H1 (cell line): Measurements from ENCODE around the gene ARHGDIB. TPM values are rescaled to one million over a fixed set of nuclear protein-coding genes. Genes with fewer than 3 reads are reported as not detected.

Experiments used
- CTCF ChIA-PET: fragments of 300-600 bp; sonication (Branson Sonifier 250); formaldehyde crosslinking; loops from one replicate; lab custom pipeline; 2021; ENCODE audit not compliant: partially characterized antibody; lab: Charles Lee
- POLR2A ChIA-PET: fragments of 300-600 bp; sonication (Branson Sonifier 250); formaldehyde crosslinking; loops from one replicate; lab custom pipeline; 2021; ENCODE audit warnings: inconsistent platforms; ENCODE audit not compliant: partially characterized antibody; lab: Charles Lee
- DNase-seq, 2 experiments: peaks; one replicate each; pipeline versions ENCODE4 v3.0.0 to v3.0.0-alpha.2; 2010 to 2022; ENCODE audit warnings: low spot score in 2 of 2, low read depth in 1 of 2, mixed read lengths in 1 of 2
- FAIRE-seq: peaks from 2 replicates; lab custom pipeline; 2011; peaks lifted over from hg19 to GRCh38; lab: Jason Lieb, UNC
- H2AFZ ChIP-seq: 2 replicates; pipeline ENCODE4 v1.8.1; 2012; ENCODE audit warnings: low read length, inconsistent platforms
- H2AK5ac ChIP-seq: 2 replicates; pipeline ENCODE4 v1.6.1; 2013; ENCODE audit warnings: low read depth, low read length
- H2BK120ac ChIP-seq: replicated peaks from 2 replicates; pipeline ENCODE3; 2013; ENCODE audit warnings: low read depth, low read length, inconsistent platforms
- H2BK12ac ChIP-seq: 2 replicates; pipeline ENCODE4 v1.6.1; 2013; ENCODE audit warnings: low read depth, low read length
- H2BK15ac ChIP-seq: 2 replicates; pipeline ENCODE4 v1.6.1; 2013; ENCODE audit warnings: low read length
- H2BK20ac ChIP-seq: 2 replicates; pipeline ENCODE4 v1.6.1; 2013; ENCODE audit warnings: low read length
- H2BK5ac ChIP-seq: 2 replicates; pipeline ENCODE4 v1.6.1; 2013; ENCODE audit warnings: low read depth, low read length
- H3K14ac ChIP-seq: 2 replicates; pipeline ENCODE4 v1.6.1; 2013; ENCODE audit warnings: inconsistent platforms; ENCODE audit not compliant: insufficient read length
- H3K18ac ChIP-seq: 2 replicates; pipeline ENCODE4 v1.6.1; 2013; ENCODE audit warnings: low read length; ENCODE audit errors: extremely low read depth
- H3K23ac ChIP-seq: 2 replicates; pipeline ENCODE4 v1.6.1; 2013; ENCODE audit warnings: inconsistent platforms; ENCODE audit not compliant: insufficient read length
- H3K23me2 ChIP-seq: 2 replicates; pipeline ENCODE4 v1.6.1; 2013; ENCODE audit warnings: low read depth, low read length
- H3K27ac ChIP-seq: 2 replicates; pipeline ENCODE4 v1.6.1; 2011; ENCODE audit warnings: low read depth, low read length, inconsistent platforms
- H3K27me3 ChIP-seq, 4 experiments: replicated peaks in 1 of 4; 1 replicate in 1 of 4; 2 replicates in 3 of 4; pipeline versions ENCODE4 v1.6.1 to v1.8.1; 2011 to 2013; ENCODE audit warnings: low read length in 3 of 4, mild to moderate bottlenecking in 3 of 4, inconsistent platforms in 2 of 4, mixed read lengths in 2 of 4, moderate library complexity in 1 of 4; ENCODE audit not compliant: control insufficient read depth in 3 of 4, insufficient read depth in 3 of 4; ENCODE audit errors: extremely low read depth in 1 of 4
- H3K36me3 ChIP-seq, 4 experiments: 2 replicates each; pipeline versions ENCODE4 v1.6.1 to v1.8.1; 2011 to 2013; ENCODE audit warnings: mild to moderate bottlenecking in 4 of 4, low read length in 3 of 4, moderate library complexity in 2 of 4, control low read depth in 1 of 4, inconsistent platforms in 1 of 4; ENCODE audit not compliant: insufficient read depth in 4 of 4, control insufficient read depth in 2 of 4
- H3K4ac ChIP-seq: replicated peaks from 2 replicates; pipeline ENCODE3; 2013; ENCODE audit warnings: low read length, low read depth, mixed read lengths, inconsistent platforms; ENCODE audit not compliant: insufficient read length
- H3K4me1 ChIP-seq, 4 experiments: replicated peaks in 1 of 4; 1 replicate in 1 of 4; 2 replicates in 3 of 4; pipeline versions ENCODE4 v1.6.1 to v1.8.1; 2011 to 2013; ENCODE audit warnings: low read length in 3 of 4, inconsistent platforms in 2 of 4, mixed read lengths in 1 of 4; ENCODE audit not compliant: insufficient read depth in 4 of 4, control insufficient read depth in 3 of 4
- H3K4me2 ChIP-seq, 2 experiments: 2 replicates each; pipeline versions ENCODE4 v1.6.1 to v1.8.1; 2011 to 2013; ENCODE audit warnings: low read depth in 2 of 2, low read length in 2 of 2, control low read depth in 1 of 2, inconsistent platforms in 1 of 2, mild to moderate bottlenecking in 1 of 2; ENCODE audit not compliant: insufficient read depth in 1 of 2
- H3K4me3 ChIP-seq, 4 experiments: fragments of 200-600, 300-600 bp in 1 of 4; sonication (generic), shearing (Covaris generic), sonication (Bioruptor Twin) in 1 of 4; 2 replicates each; pipeline versions ENCODE4 v1.5.1 to v1.8.1; 2011 to 2016; ENCODE audit warnings: low read length in 4 of 4, low read depth in 3 of 4, control low read depth in 2 of 4, inconsistent platforms in 2 of 4, mild to moderate bottlenecking in 2 of 4, mixed read lengths in 1 of 4, moderate library complexity in 1 of 4; ENCODE audit not compliant: insufficient read depth in 2 of 4; ENCODE audit errors: extremely low read depth in 1 of 4
- H3K56ac ChIP-seq: replicated peaks from 2 replicates; pipeline ENCODE3; 2013; ENCODE audit warnings: low read depth, mild to moderate bottlenecking, mixed read lengths, low read length, inconsistent platforms; ENCODE audit not compliant: insufficient read length
- H3K79me1 ChIP-seq: 2 replicates; pipeline ENCODE4 v1.6.1; 2013; ENCODE audit warnings: low read depth, low read length, control low read depth
- H3K79me2 ChIP-seq, 2 experiments: 2 replicates each; pipeline versions ENCODE4 v1.6.1 to v1.8.1; 2012 to 2013; ENCODE audit warnings: low read length in 2 of 2, mild to moderate bottlenecking in 2 of 2, inconsistent platforms in 1 of 2; ENCODE audit not compliant: insufficient read depth in 2 of 2, control insufficient read depth in 1 of 2
- H3K9ac ChIP-seq, 4 experiments: replicated peaks in 1 of 4; 1 replicate in 1 of 4; 2 replicates in 3 of 4; pipeline versions ENCODE4 v1.6.1 to v1.8.1; 2011 to 2013; ENCODE audit warnings: low read depth in 3 of 4, low read length in 3 of 4, control low read depth in 2 of 4, mild to moderate bottlenecking in 2 of 4, moderate library complexity in 2 of 4, inconsistent platforms in 1 of 4; ENCODE audit errors: extremely low read depth in 1 of 4
- H3K9me3 ChIP-seq, 2 experiments: 2 replicates each; pipeline versions ENCODE4 v1.6.1 to v1.8.1; 2012 to 2013; ENCODE audit warnings: mild to moderate bottlenecking in 2 of 2, moderate library complexity in 2 of 2, control low read depth in 1 of 2, inconsistent platforms in 1 of 2, low read depth in 1 of 2, low read length in 1 of 2, mixed read lengths in 1 of 2; ENCODE audit not compliant: insufficient read depth in 2 of 2
- H4K20me1 ChIP-seq, 2 experiments: replicated peaks in 1 of 2; 2 replicates each; pipeline versions ENCODE3 to v1.8.1; 2011 to 2013; ENCODE audit warnings: inconsistent platforms in 2 of 2, low read length in 2 of 2, mild to moderate bottlenecking in 1 of 2; ENCODE audit not compliant: insufficient read depth in 2 of 2, control insufficient read depth in 1 of 2
- H4K5ac ChIP-seq: 2 replicates; pipeline ENCODE4 v1.6.1; 2013; ENCODE audit warnings: low read length, low read depth, mixed read lengths, inconsistent platforms; ENCODE audit not compliant: insufficient read length
- H4K8ac ChIP-seq: 2 replicates; pipeline ENCODE4 v1.8.0; 2013; ENCODE audit warnings: mild to moderate bottlenecking, moderate library complexity, low read length, inconsistent platforms; ENCODE audit not compliant: insufficient read depth; ENCODE audit errors: extremely low read depth
- H4K91ac ChIP-seq: replicated peaks from 2 replicates; pipeline ENCODE3; 2013; ENCODE audit warnings: low read length, mixed read lengths, inconsistent platforms; ENCODE audit not compliant: insufficient read length
- TBP ChIP-seq: IDR thresholded peaks from 2 replicates; pipeline ENCODE4 v1.6.1; 2011; ENCODE audit warnings: low read depth, low read length, improper control_type of control experiment
- WGBS, 2 experiments: shearing (Covaris generic) in 1 of 2; methylation state at CpG; one replicate each; pipeline versions ENCODE4 v1.1.6 to v1.1.7; 2013 to 2015; ENCODE audit warnings: low lambda C conversion rate in 2 of 2, mixed read lengths in 2 of 2, inconsistent platforms in 1 of 2, low coverage in 1 of 2, missing lambda C conversion rate in 1 of 2; ENCODE audit not compliant: insufficient replicate concordance in 2 of 2, insufficient coverage in 1 of 2, insufficient read length in 1 of 2; ENCODE audit errors: extremely low coverage in 1 of 2, missing lambda C conversion rate in 1 of 2; 5-methylcytosine and 5-hydroxymethylcytosine counted together
- polyA plus RNA-seq, 7 experiments: library from polyadenylated mRNA; depleted of rRNA in 3 of 7; stranded (reverse) in 5 of 7; unstranded in 2 of 7; fragments of >200 nt in 5 of 7; fragments of 200-250 nt in 2 of 7; gene quantifications; 1 replicate in 5 of 7; 2 replicates in 1 of 7; 4 replicates in 1 of 7; pipeline versions ENCODE4 v1.2.1 to v1.2.3, GENCODE V29; 2011 to 2013; ENCODE audit warnings: missing spikeins in 2 of 7, mixed read lengths in 2 of 7
- total RNA-seq: library from RNA; stranded (reverse); fragmentation: NEBNext Ultra II Directional; extraction: Animal tissue kit (Norgen Biotek cat#: 25700); gene quantifications from 2 replicates; pipeline ENCODE4 v1.2.1, GENCODE V29; 2021

The ARHGDIB gene
- total and polyA plus RNA-seq, 2 of the 8 experiments (the other 6 are each of a cell fraction or from before 2014, with no cell fraction given), result 0.82 to 1.3 TPM

DNA sequence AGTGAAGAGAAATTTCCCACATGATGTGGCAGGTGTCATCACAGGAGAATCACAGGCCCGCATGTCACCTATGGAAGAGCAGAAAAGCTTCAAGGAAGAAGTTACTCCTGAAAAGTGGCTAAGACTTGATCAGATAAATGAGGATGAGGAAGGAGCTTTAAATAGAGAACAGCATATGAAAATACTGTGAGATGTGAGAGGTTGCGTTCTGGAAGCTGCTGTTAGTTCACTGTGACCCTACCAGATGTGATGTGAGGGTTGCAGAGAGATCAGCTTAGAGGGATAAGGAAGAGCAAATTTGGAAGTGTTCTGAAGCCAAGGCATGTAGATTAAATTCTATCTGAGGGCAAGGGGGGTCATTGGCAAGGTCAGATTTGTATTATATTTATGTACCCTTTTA lies 40.2 kb downstream of the ARHGDIB start:
- Histone ChIP-seq H3K79me2 (no peaks in the 10 kb centered on the region), H3K23ac (no peak overlapping the region), H2BK120ac (no peak overlapping the region), H3K9ac (no peak overlapping the region), H2BK5ac (no peak overlapping the region), H2BK15ac (no peak overlapping the region), H3K4me3 (no peak overlapping the region), H3K27ac (no peak overlapping the region), H4K20me1 (no peaks in the 10 kb centered on the region), H3K14ac (no peak overlapping the region), H3K56ac (no peak overlapping the region), H2BK20ac (no peak overlapping the region), H2BK12ac (no peak overlapping the region), H3K79me1 (no peaks in the 10 kb centered on the region), H4K8ac (no peak overlapping the region)
- POLR2A ChIA-PET, result no interaction called here
- FAIRE-seq, result no peak
- 88% methylated on average over 2 of the region's 2 CpGs; no CpG with 5 or more reads in 1 of the 2 experiments for WGBS, 2 experiments
- DNase-seq, result no peak
- TF ChIP-seq TBP, result no peak
- TF ChIP-seq, all 59 proteins: peak for 0
- no peak overlapping the region for H4K5ac ChIP-seq
- no peak overlapping the region for H4K91ac ChIP-seq
- H2AK5ac ChIP-seq, result no peak overlapping the region
- CTCF ChIA-PET, result interaction anchor here (0.7 to 2.4 kb wide), 5 partner anchors 8 to 315 kb away, joined by 3 to 6 read pairs (median 4); no protein-coding TSS in a partner anchor
- no peaks in the 10 kb centered on the region for H3K36me3 ChIP-seq
- H3K23me2 ChIP-seq, result no peaks in the 10 kb centered on the region
- no peak overlapping the region for H3K4ac ChIP-seq
- H2AFZ ChIP-seq, result no peak overlapping the region
- H3K4me1 ChIP-seq, result no peaks in the 10 kb centered on the region
- H3K9me3 ChIP-seq, result no peaks in the 10 kb centered on the region
- no peak overlapping the region for H3K4me2 ChIP-seq
- H3K18ac ChIP-seq, result no peak overlapping the region
- H3K27me3 ChIP-seq, result no peaks in the 10 kb centered on the region
